Adrenal gland (tissue), 5 donors: Measurements from ENCODE around the gene DUSP16.

Source experiments
- POLR2A ChIP-seq, 2 donors: fragments of 450-650 bp; IDR thresholded peaks; one replicate each; pipeline ENCODE4 v1.6.1; 2017; ENCODE audit warnings: antibody characterized with exemption in 2 of 2, mild to moderate bottlenecking in 2 of 2, moderate library complexity in 1 of 2
- TF ChIP-seq, protein P1 (sequence below), 6 experiments: fragments of 450-650 bp in 4 of 6; fragments of 200-600 bp in 2 of 6; sonication (generic) in 1 of 6; IDR thresholded peaks; 1 replicate in 5 of 6; 2 replicates in 1 of 6; pipeline versions ENCODE4 v1.5.1 to v1.8.0; 2016 to 2021; ENCODE audit warnings: antibody characterized with exemption in 6 of 6, mild to moderate bottlenecking in 2 of 6, moderate library complexity in 1 of 6
- donor health status: DM: no; HTN: no; CAD: no.

DNA sequence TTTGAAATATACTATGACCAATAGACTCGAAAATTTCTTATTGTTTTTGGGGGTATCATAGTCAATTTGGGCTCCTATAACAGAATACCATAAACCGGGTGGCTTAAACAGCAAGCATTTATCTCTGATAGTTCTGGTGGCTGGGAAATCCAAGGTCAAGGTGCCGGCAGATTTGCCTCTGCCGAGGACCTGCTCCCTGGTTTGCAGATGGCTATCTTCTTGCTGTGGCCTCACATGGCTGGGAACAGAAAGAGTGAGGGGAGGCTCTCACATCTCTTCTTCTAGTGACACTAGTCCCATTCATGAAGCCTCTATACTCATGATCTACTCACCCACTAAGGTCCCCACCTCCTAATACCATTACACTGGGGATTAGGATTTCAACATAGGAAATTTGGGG lies 135.1 kb downstream of the DUSP16 start:
- TF ChIP-seq, protein P1, sequence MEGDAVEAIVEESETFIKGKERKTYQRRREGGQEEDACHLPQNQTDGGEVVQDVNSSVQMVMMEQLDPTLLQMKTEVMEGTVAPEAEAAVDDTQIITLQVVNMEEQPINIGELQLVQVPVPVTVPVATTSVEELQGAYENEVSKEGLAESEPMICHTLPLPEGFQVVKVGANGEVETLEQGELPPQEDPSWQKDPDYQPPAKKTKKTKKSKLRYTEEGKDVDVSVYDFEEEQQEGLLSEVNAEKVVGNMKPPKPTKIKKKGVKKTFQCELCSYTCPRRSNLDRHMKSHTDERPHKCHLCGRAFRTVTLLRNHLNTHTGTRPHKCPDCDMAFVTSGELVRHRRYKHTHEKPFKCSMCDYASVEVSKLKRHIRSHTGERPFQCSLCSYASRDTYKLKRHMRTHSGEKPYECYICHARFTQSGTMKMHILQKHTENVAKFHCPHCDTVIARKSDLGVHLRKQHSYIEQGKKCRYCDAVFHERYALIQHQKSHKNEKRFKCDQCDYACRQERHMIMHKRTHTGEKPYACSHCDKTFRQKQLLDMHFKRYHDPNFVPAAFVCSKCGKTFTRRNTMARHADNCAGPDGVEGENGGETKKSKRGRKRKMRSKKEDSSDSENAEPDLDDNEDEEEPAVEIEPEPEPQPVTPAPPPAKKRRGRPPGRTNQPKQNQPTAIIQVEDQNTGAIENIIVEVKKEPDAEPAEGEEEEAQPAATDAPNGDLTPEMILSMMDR (IDR thresholded peaks at IDR 0.05) = no peak
- no peak for TF ChIP-seq POLR2A (IDR thresholded peaks at IDR 0.05)
